Uterus (tissue), 4 donors: Measurements from ENCODE around the gene CHST3. TPM values are rescaled to one million over a fixed set of nuclear protein-coding genes. Genes with fewer than 3 reads are reported as not detected.
A peak's percentile ranks its signal among the peaks of the same experiment; 100 is the strongest.

ENCODE experiments used
- DNase-seq, 2 donors: peaks; one replicate each; pipeline ENCODE4 v3.0.0-alpha.2; 2019 to 2020
- H3K27ac ChIP-seq, 2 donors: fragments of 200-600 bp; sonication (generic); 1 replicate in 1 of 2; 2 replicates in 1 of 2; pipeline ENCODE4 v1.5.1; 2016 to 2018
- H3K27me3 ChIP-seq, 2 donors: fragments of 200-600 bp; sonication (generic); one replicate each; pipeline ENCODE4 v1.5.1; 2018 to 2019; ENCODE audit warnings: control low read depth in 1 of 2
- H3K36me3 ChIP-seq, 2 donors: fragments of 200-600 bp; sonication (generic); one replicate each; pipeline ENCODE4 v1.5.1; 2019; ENCODE audit warnings: control low read depth in 1 of 2
- H3K4me1 ChIP-seq, 2 donors: fragments of 200-600 bp; sonication (generic); one replicate each; pipeline ENCODE4 v1.5.1; 2018 to 2019; ENCODE audit warnings: control low read depth in 1 of 2
- H3K4me3 ChIP-seq, 2 donors: fragments of 200-600 bp; sonication (generic); 1 replicate in 1 of 2; 2 replicates in 1 of 2; pipeline ENCODE4 v1.5.1; 2018 to 2019; ENCODE audit warnings: mild to moderate bottlenecking in 1 of 2
- H3K9me3 ChIP-seq, 2 donors: fragments of 200-600 bp; sonication (generic); one replicate each; pipeline ENCODE4 v1.5.1; 2019; ENCODE audit warnings: control low read depth in 1 of 2
- POLR2A ChIP-seq, 2 donors: fragments of 450-650 bp; IDR thresholded peaks; one replicate each; pipeline ENCODE4 v1.6.1; 2016; ENCODE audit warnings: antibody characterized with exemption in 2 of 2, mild to moderate bottlenecking in 1 of 2, moderate library complexity in 1 of 2
- intact Hi-C: fragments of 100-400 bp; cut with DNase I; formaldehyde crosslinking; loops from one replicate; pipeline ENCODE4 v1.15.1; 2023; ENCODE audit warnings: low total_unique reads
- total RNA-seq, 4 donors: library from RNA; depleted of rRNA in 3 of 4; stranded (reverse); fragments of >200 nt in 3 of 4; gene quantifications; one replicate each; pipeline versions ENCODE4 v1.1.0 to v1.2.4, GENCODE V29; 2014 to 2023
- TF ChIP-seq, protein P1 (sequence below), 4 experiments: fragments of 200-600 bp in 2 of 4; fragments of 450-650 bp in 2 of 4; sonication (generic) in 2 of 4; IDR thresholded peaks; one replicate each; pipeline ENCODE4 v1.5.1; 2016 to 2019; ENCODE audit warnings: antibody characterized with exemption in 4 of 4, mild to moderate bottlenecking in 2 of 4, moderate library complexity in 1 of 4
- donor health status: DM: yes; HTN: yes; CAD: no.

Gene CHST3
- total RNA-seq, 4 donors from 2014 or later, result 12.3 to 44.7 (median 28.1) TPM

DNA sequence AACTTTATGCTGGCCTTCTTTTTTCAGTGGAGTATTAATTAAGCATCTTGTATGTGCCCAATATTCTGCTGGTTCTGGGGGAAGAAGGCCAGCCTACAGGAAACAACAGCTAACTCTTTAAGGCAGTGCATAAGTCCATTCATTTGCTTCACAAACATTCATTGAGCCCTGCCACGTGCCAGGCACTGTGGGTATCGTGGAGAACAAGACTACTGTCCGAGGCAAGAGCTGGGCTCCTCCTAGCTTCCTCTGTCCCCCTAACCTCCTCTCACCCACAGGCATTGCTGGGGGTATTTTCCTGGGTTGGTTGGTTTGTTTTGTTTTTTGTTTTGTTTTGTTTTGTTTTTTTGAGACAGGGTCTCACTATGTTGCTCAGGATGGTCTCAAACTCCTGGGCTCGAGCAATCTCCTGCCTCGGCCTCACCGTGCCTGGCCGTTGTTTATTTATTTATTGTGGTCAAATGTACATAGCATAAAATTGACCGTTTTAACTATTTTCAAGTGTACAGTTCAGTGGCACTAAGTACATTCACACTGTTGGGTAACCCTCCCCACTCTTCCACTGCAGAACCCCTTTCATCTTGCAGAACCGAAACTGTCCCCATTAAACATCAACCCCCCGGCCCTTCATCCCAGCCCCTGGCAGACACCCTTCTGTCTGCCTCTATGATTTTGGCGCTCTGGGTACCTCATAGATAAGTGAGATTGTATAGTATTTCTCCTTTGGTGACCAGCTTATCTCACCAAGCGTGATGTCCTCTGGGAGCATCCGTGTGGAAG, 32.6 kb downstream of the CHST3 start:
- Histone ChIP-seq H3K27me3 (no peaks in the 10 kb centered on the region), H3K4me3 (no peak overlapping the region), H3K9me3 (no peaks in the 10 kb centered on the region), H3K36me3 (no peaks in the 10 kb centered on the region), H3K4me1 (peaks cover 23 to 37% of the 10 kb centered on the region in 2 donors), H3K27ac (peak overlapping the region; percentile 88 to 92)
- no peak for TF ChIP-seq POLR2A (IDR thresholded peaks at IDR 0.05)
- TF ChIP-seq, protein P1, sequence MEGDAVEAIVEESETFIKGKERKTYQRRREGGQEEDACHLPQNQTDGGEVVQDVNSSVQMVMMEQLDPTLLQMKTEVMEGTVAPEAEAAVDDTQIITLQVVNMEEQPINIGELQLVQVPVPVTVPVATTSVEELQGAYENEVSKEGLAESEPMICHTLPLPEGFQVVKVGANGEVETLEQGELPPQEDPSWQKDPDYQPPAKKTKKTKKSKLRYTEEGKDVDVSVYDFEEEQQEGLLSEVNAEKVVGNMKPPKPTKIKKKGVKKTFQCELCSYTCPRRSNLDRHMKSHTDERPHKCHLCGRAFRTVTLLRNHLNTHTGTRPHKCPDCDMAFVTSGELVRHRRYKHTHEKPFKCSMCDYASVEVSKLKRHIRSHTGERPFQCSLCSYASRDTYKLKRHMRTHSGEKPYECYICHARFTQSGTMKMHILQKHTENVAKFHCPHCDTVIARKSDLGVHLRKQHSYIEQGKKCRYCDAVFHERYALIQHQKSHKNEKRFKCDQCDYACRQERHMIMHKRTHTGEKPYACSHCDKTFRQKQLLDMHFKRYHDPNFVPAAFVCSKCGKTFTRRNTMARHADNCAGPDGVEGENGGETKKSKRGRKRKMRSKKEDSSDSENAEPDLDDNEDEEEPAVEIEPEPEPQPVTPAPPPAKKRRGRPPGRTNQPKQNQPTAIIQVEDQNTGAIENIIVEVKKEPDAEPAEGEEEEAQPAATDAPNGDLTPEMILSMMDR (IDR thresholded peaks at IDR 0.05), result no peak
- intact Hi-C loops, result no loop called here
- DNase-seq, result no peak

DNA sequence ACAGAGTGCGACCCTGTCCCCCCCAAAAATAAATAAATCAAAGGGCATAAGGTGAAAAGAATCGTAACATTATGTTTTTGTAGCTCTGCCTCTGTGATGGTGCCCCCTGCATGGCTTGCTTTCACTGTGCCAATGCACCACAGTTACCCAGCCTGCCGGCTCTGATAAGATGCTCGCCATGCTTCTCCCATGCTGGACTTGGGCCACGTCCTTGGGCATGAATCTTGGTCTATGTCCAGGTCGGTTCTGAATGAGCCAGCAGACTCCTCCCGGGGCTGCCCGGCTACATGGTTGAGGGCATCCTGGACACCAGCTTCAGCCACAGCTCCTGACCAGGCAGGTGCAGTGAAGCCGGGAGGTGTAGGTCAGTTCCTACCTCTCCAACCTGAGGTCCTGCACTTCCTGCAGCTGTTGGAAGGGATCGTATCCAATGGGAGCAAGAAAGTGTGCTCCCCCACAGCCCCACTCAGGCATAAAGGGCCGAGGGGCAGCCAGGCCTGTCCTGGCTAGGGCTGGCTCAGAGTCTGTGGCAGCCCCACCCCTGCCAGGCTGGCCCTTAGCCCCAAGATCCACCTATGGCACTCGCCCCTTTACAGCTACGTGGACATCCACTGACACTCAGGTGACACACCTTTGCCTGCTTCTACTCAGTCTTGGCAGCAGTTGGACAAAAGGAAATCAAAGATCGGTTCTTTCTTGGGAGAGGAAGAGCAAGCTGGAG, 34.1 kb downstream of the CHST3 start:
- Histone ChIP-seq H3K27me3 (no peaks in the 10 kb centered on the region), H3K27ac (peak overlapping the region; percentile 88 to 92), H3K4me3 (no peak overlapping the region), H3K36me3 (no peaks in the 10 kb centered on the region), H3K9me3 (no peaks in the 10 kb centered on the region), H3K4me1 (peaks cover 23 to 37% of the 10 kb centered on the region in 2 donors)
- TF ChIP-seq POLR2A (IDR thresholded peaks at IDR 0.05), result no peak
- TF ChIP-seq, protein P1 (IDR thresholded peaks at IDR 0.05), result no peak
- intact Hi-C loops, result no loop called here
- peak in 1 of 2 donors; percentile 47 for DNase-seq

DNA sequence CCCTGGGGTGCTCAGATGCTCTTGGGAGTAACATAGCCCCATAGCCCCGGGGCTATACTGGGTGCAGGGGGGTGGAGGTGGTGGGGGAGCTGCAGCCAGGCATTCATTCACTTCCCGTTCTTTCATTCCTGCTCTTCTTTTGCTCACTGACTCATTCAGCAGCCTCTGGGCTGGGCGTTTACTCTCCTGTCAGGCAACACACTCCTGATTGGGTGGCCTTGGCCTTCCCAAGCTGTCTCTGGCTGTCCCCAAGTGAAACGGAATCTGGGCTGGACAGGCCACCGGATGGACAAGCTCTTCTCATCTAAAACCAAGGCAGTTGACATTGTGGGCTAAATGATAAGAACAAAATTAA, 34.6 kb downstream of the CHST3 start:
- Histone ChIP-seq H3K4me1 (peaks cover 23 to 37% of the 10 kb centered on the region in 2 donors), H3K36me3 (no peaks in the 10 kb centered on the region), H3K27ac (peak overlapping the region; percentile 88 to 92), H3K4me3 (no peak overlapping the region), H3K9me3 (no peaks in the 10 kb centered on the region), H3K27me3 (no peaks in the 10 kb centered on the region)
- peak; percentile 67 to 74 for DNase-seq
- intact Hi-C loops, result no loop called here
- TF ChIP-seq, protein P1 (IDR thresholded peaks at IDR 0.05), result no peak
- TF ChIP-seq POLR2A (IDR thresholded peaks at IDR 0.05), result no peak

DNA sequence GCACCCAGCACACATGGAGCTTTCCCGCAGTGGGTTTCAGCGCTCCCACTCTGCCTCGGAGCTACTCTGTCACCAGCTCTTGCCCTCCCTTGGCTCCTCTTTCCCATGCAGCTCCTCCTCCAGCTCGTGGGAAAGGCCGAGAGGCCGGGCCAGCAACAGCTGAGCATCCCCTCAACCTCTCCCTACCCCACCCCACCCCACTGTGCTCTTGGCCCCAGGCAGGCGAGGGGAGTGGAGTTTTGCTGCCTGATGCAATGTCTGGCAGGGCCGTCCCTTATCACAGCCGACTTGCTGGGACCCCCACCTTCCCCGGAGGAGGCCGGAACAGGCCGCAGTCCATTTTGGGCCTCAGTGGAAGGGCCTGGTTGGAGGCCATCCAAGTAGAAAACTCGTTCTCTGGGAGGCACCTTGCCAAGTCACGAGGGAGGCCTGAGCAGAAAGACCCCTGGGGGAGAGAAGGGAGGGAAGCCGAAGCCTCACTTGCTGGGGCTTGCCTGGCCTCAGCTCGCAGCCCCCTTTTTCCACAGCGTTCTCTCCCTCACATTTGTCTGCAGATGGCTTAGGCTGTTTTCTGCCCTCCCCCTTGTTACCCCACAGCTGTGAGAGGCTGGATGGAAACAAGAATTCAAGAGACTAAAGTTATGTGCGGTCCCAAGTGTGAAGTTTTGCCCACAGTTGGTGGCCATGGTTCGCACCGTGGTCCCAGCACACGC, 35.3 kb downstream of the CHST3 start:
- H3K4me1 ChIP-seq, result peaks cover 23 to 37% of the 10 kb centered on the region in 2 donors
- DNase-seq, result peak; percentile 95
- no peaks in the 10 kb centered on the region for H3K9me3 ChIP-seq
- H3K4me3 ChIP-seq, result no peak overlapping the region
- intact Hi-C loops, result no loop called here
- TF ChIP-seq, protein P1 (IDR thresholded peaks at IDR 0.05), result no peak
- peak in 1 of 2 donors; percentile 9 for TF ChIP-seq POLR2A (IDR thresholded peaks at IDR 0.05)
- H3K36me3 ChIP-seq, result no peaks in the 10 kb centered on the region
- no peaks in the 10 kb centered on the region for H3K27me3 ChIP-seq
- peak overlapping the region; percentile 88 to 92 for H3K27ac ChIP-seq
